Activated CD4-positive, alpha-beta T cell treated with anti-CD3 and anti-CD28 coated beads, Interleukin-2, Interleukin-4, amounts not matched to agents 100 ng/mL and 50 ng/mL, durations not matched to agents 16 hours and 8 hours (primary cell): Measurements from ENCODE around the gene NRARP.

Experiments
- DNase-seq: peaks from one replicate; pipeline ENCODE4 v3.0.0-alpha.2; 2020; ENCODE audit warnings: low spot score

The NRARP gene

DNA sequence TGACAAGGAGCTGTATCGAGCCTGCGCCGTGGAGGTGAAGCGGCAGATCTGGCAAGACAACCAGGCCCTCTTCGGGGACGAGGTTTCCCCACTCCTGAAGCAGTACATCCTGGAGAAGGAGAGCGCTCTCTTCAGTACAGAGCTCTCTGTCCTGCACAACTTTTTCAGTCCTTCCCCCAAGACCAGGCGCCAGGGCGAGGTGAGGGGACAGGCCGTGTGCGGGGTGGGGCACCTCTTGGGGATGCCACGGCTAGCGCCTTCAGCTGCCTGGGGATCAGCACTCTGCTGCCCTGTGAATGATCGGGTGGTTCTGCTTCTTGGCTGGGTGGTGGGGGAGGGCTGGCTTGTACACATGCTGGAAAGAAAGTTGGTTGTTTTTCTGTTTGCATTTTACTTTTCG, 45.2 kb downstream of the NRARP start:
- no peak for DNase-seq

DNA sequence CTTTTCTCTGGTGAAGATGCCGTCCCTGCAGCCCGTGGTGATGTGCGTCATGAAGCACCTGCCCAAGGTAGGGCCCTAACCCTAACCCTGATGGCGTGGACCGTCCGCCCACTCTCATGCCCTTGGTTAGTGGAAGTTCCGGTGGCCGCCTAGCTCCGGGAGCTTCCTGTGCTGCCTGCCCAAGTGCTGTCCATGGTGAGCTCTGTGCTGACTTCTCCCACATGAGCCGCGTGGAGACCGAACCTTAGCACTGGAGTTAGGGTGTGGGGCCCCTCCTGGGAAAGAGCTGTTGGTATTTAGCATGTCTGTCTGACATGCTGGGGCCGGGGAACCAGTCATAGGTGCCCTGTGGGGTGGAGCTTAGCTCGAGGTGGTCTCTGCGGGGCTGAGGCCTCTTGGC, 45.7 kb downstream of the NRARP start:
- DNase-seq = no peak

DNA sequence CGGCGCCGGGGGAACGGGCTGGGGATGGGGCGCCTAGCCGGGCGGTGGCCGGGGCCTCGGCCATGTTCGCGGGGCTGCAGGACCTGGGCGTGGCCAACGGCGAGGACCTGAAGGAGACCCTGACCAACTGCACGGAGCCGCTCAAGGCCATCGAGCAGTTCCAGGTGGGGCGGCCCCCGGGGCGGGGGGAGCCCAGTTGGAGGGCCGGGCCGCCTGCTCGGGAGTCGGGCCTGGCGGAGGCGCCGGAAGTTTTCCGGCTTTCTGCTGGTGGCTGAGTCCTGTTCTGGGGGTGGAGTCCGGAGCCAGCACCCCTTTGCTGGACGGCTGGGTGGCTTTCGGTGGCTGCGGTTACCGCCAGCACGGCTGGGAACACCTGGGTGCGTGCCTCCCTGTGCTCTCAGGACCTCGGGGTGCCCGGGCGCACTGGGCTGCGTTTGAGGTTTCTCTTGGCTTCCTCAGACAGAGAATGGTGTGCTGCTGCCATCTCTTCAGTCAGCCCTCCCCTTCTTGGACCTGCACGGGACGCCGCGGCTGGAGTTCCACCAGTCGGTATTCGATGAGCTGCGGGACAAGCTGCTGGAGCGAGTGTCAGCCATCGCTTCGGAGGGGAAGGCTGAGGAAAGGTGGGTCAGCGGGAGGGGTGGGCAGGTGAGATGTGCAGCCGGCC, 46.5 kb downstream of the NRARP start:
- DNase-seq = peak; percentile 37

DNA sequence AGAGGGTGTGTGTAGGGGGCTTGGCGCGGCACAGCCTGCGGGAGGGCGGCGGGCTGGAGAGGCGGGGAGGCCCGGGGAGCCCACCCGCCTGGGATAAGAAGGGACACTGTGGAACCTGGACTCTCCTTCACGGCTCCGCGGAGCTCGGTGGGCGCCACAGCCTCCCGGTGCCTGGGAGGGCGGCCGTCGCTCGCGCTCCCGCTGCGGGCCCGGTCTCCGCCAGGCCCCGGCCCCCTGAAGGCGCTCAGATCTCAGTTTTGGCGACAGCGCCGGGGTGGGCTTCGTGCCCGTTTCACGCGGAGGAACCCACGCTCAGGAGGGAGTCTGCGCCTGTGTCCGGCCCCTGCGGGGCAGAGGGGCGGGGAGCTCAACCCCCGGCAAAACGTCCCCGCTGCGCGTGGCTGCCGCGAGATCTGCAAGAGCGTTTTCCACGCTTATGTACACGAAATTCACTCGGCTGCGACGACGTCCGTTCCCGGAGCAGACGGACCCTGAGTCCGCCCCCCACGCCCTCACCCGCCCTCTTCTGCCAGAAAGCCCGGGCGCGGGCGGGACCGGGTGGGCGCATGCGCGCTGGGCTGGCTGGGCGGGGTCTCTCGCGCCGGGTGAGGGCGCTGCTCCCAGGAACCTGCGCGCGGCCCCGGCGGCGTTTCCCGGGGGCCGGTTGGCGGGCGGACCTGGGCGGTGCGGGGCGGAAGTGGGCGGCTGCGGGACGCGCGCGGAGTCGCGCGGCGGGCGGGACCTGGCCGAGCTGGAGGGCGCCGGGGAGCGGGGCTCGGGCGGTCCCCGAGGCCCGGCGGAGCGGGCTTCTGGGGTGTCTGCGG, 47.2 kb downstream of the NRARP start, which contains the start of gene NELFB:
Gene NELFB, plus strand, starts transcription at position 704 of the 824 bp plus-strand sequence.
- peak; percentile 95 for DNase-seq

DNA sequence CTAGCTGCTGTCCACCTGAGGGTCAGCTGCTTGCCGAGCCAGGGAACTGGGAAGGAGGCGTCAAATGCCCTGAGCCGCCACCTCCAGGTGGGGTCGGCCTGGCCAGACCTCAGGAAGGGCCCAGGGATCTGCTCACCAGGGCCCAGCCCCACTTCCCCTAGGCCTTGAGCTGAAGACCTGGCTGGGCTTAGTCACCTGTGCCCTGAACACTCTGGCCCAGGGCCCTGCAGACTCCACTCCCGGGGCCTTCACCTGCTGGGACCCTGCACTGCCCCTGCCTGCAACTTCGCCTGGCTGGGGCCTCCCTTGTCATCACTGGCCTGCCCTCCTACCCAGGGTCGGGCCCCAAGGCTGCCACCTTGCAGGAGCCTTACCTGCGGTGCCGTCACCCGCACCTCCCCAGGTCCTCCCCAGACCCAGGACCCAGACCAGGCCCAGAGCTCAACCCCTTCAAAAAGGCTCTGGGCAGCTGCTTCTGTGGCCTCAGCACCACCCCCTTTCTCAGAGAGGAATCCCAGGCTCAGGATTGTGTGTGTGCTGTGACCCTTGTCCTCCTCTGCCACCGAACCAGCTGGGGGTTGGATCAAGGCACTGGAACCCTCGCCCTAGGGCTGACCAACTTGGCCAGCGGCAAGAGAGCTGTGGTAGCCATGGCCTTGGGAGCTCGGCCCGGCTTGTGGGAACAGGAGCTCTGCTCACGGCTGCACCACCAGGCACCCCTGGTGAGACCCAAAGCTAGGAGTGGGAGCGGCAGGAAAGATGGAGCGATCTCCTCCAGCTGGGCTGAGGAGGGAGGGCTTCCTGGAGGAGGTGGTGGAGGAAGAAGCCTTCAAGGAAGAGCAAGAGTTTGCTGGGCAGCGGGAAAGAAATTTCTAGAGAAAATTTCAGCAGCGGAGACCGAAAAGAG, 48.1 kb downstream of the NRARP start:
- DNase-seq = no peak

DNA sequence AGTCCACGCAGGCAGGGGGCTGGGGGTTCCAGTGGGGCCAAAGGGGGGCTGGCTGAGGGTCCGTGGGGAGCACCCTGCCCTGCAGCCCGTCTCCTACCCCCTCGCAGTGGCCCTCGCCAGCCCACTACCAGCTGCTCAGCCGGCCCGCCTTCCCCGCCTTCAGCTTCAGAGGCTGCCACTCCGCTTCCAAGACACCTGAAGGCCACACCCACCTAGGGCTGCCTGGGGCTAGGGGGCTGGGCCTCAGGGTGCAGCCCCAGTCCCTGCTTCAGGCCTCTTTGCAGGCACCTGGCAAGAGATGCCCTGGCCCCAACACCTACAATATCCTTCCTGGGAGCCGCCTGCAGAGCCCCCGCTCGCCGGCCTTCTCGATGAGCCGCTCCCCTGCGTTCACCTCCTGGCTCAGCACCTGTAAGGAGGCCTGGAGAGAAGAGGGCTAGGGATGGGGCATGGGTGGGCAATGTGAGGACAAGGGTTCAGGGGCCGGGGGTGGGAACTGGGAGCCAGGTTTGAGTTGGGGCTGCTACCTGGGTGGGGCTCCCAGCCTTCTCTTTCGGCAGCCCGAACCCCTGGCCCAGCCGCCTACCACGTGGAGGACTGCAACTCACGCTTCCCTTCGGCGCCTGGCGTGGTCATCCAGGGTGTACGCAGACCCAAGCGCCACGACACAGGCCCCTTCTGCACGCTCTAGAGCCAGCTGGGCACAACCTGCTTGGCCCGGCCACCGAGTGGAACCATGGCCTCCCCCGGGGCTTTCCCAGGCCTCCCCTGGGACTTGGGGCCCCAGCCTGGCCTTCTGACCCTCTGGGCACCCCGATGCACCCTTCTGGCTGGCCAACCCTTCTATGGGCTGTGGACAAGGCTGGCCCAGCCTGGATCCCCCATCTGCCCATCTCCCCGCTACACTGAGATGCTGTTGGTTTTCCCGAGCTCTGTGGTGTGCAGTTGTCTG, 49.2 kb downstream of the NRARP start:
- DNase-seq = no peak

DNA sequence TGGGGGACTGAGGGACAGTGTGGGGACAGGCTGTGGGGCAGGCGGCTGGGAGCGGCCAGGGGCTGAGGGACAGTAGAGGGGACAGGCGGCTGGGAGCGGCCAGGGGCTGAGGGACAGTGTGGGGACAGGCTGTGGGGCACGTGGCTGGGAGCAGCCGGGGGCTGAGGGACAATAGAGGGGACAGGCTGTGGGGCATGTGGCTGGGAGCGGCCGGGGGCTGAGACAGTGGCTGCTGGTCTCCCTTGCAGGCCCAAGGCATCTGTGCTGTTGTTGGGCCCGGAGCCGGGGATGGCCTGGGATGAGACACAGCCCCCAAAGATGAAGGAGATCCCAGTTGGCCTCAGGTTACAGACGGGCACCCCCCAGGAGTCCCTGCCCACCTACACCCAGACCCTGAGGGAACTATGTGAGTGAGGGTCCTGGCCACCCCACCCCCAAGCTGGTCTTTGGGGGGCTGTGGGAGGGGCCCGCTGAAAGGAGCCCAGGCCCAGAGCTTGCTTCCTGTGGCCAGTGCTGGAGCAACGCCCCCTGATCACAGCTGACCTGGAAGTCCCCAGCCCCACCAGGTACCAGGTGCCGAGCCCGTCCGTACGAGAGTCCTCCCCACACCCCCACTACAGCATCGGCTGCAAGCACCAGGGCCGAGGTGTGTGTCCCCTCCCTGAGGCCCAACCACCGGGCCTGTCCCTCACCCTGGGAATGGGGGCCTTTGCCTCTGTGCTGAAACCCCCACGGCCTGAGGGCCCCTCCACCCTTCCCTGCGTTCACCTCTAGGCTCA, 50.4 kb downstream of the NRARP start:
- no peak for DNase-seq

DNA sequence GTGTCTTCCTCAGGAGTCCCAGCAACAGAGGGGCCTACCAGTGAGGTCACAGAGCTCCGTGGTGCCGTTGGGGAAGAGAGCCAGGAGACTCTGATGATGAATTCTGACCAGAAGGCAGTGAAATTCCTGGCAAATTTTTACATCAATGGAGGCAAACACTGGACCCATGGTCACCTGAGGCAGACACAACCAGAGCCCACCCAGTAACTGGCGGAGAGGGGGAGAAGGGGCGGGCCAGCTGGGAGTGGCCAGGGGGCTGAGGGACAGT, 50.9 kb downstream of the NRARP start, which contains the start of gene STPG3:
Gene STPG3, plus strand, starts transcription at position 93 of the 268 bp plus-strand sequence. Its CDS starts 1 bp downstream, at position 94.
- DNase-seq = no peak

DNA sequence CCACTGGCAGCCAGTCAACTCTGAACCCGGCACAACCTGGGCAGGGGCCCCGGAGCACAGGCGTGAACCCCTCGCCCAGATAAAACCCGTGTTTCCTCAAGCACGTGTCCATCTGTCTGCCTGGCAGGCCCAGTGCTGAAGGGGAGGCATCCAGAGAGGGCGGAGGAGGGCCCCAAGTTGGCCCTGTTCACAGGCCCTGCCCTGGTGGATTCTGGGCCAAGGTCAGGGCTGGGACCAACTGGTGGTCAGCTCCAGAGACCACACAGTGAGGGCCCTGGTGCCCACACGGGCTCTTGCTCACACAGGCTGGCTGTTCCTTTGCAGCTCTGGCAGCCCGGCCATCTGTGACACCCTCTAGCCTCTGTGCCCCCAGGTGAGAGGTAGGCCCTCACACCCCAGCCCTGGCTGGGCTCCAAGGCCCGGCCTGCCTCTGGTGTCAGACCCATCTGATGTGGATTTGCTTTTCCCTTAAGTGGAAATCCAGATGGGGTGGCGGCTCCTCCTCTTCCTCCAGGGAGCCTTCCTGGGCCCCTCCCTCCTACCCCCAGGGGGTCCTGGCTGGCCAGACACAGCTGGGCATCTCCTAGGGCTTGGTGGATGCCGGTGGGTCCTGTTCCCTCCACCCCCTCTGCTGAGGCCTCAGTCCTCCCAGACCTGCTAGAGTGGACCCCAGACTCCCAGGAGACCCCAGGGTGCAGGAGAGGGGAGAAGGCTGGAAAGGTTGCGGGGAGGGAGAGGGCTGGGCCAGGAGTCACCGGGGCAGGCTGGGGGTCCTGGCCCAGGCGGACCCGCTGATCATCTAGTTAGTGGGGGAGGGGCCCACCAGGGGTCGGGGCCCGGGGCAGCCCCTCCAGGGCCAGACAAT, 51.5 kb downstream of the NRARP start:
- no peak for DNase-seq
